Right lobe of liver (tissue), 4 donors: ENCODE results near the gene KRT31.

Experiments used
- CTCF ChIP-seq, 4 donors: fragments of 200-600 bp in 3 of 4; fragments of 450-650 bp in 1 of 4; IDR thresholded peaks; one replicate each; pipeline versions ENCODE4 v1.5.1 to v1.8.0; 2016 to 2022; ENCODE audit warnings: antibody characterized with exemption in 4 of 4, mild to moderate bottlenecking in 2 of 4
- POLR2A ChIP-seq: fragments of 450-650 bp; IDR thresholded peaks from one replicate; pipeline ENCODE4 v1.6.1; 2017; ENCODE audit warnings: antibody characterized with exemption, mild to moderate bottlenecking
- donor health status: DM: no; HTN: no; CAD: no.
- donor health status: DM: no; HTN: no; CAD: no.
- donor health status: DM: no; HTN: yes; CAD: no.

DNA sequence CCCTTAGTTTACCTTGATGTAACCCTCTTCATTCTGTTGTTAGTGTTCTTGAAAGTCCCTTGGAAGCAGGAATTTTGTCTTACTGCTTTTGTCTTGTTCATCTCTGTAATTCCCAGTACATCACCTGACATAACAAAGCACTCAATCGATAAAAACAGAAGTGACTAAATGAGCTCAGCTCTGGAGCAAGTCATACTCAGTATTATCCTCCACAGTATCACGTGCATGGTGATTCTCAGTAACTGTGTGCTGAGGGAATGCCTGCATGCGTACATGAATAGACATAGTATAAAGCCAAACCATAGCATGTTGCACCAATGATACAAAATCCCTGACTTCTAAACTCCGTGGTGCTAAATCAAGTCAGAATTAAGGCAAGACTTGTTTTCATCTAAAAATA is 36.2 kb upstream of the KRT31 start:
- TF ChIP-seq POLR2A (no peak), CTCF (IDR thresholded peaks at IDR 0.05) (no peak)
